ENCODE measurements around the gene RCOR2. TPM values are rescaled to one million over a fixed set of nuclear protein-coding genes. Genes with fewer than 3 reads are reported as not detected.

RCOR2 gene
- total and polyA plus RNA-seq, 2 of the 4 experiments (the other 2 are of a cell fraction): 0.90 to 2.0 TPM

- Histone ChIP-seq H2BK15ac (ENCODE audit: low read depth, low read length) (no peak overlapping the region), H2BK20ac (ENCODE audit: low read depth, low read length) (no peak overlapping the region), H3K79me1 (ENCODE audit: low read depth in 1 of 2, low read length in 2 of 2) (peaks cover 62 to 82% of the 10 kb centered on the region in 2 experiments), H2BK5ac (ENCODE audit: low read depth, low read length, poor library complexity, severe bottlenecking) (no peak overlapping the region), H3K27me3 (ENCODE audit: control insufficient read depth, insufficient read depth, low read length) (no peaks in the 10 kb centered on the region), H3K9me3 (ENCODE audit: control insufficient read depth, insufficient read depth, low read length) (no peaks in the 10 kb centered on the region), H3K36me3 (ENCODE audit: control insufficient read depth, insufficient read depth, low read length) (no peaks in the 10 kb centered on the region), H4K20me1 (ENCODE audit: insufficient read depth, low read length) (peaks cover 80% of the 10 kb centered on the region), H2BK120ac (ENCODE audit: low read depth, low read length) (no peak overlapping the region), H2AFZ (replicated peaks; ENCODE audit: low read length, poor library complexity) (no peak overlapping the region), H4K8ac (ENCODE audit: low read depth in 2 of 2, low read length in 2 of 2) (no peak overlapping the region), H3K4me2 (ENCODE audit: low read depth, low read length) (no peak overlapping the region), H3K9ac (ENCODE audit: low read depth, low read length) (no peak overlapping the region), H3K4me3 (ENCODE audit: insufficient read depth, low read depth, low read length) (no peak overlapping the region), H3K18ac (ENCODE audit: low read depth, low read length) (no peak overlapping the region), H2AK5ac (ENCODE audit: low read depth, low read length) (no peak overlapping the region), H3K23ac (ENCODE audit: low read depth, low read length) (no peak overlapping the region), H3K4ac (ENCODE audit: low read depth, low read length) (no peak overlapping the region), H3K56ac (ENCODE audit: extremely low read depth, insufficient read depth, low read length) (no peak overlapping the region), H3K14ac (replicated peaks; ENCODE audit: low read depth, low read length) (no peak overlapping the region), H4K91ac (ENCODE audit: insufficient read depth, low read depth, low read length) (no peak overlapping the region), H3K27ac (ENCODE audit: insufficient read depth, low read length) (no peak overlapping the region), H3K9me1 (ENCODE audit: insufficient read depth, low read length) (peaks cover 36% of the 10 kb centered on the region), H2AK9ac (replicated peaks; ENCODE audit: low read depth, low read length, poor library complexity) (no peak overlapping the region), H3K4me1 (ENCODE audit: control insufficient read depth, insufficient read depth, low read length) (peaks cover 20% of the 10 kb centered on the region), H4K5ac (ENCODE audit: low read depth, low read length) (no peak overlapping the region)
- in situ Hi-C loops (cut with MboI; ENCODE audit: low sequenced_read_pairs) (no loop called here), dilution Hi-C loops (cut with HindIII; ENCODE audit: low sequenced_read_pairs, unreplicated experiment) (no loop called here), intact Hi-C loops (cut with micrococcal nuclease) (no loop called here)
- TF ChIP-seq RCOR1 (IDR thresholded peaks at IDR 0.05; ENCODE audit: insufficient replicate concordance, low read length) (no peak), ELK1 (IDR thresholded peaks at IDR 0.05; ENCODE audit: borderline replicate concordance, low read depth, low read length) (no peak), MAZ (IDR thresholded peaks at IDR 0.05; ENCODE audit: borderline replicate concordance, low read depth, low read length) (no peak), MAFK (IDR thresholded peaks at IDR 0.05; ENCODE audit: low read depth, low read length) (no peak), CEBPB (IDR thresholded peaks at IDR 0.05; ENCODE audit: low read depth, low read length) (no peak), BHLHE40 (IDR thresholded peaks at IDR 0.05; ENCODE audit: low read depth, low read length) (no peak), POLR2A (IDR thresholded peaks at IDR 0.05; ENCODE audit: low read depth, low read length) (no peak)
- WGBS, 2 experiments (ENCODE audit: extremely low coverage in 2 of 2, insufficient read length in 1 of 2): 100% methylated on average over 2 of the region's 7 CpGs; no CpG with 5 or more reads in 1 of the 2 experiments
- CTCF ChIA-PET: no interaction called here
- DNase-seq: no peak
- POLR2A ChIA-PET (ENCODE audit: unreplicated experiment): no interaction called here
- no TSS peak for BruUV-seq (replicated peaks)
- no peak for ATAC-seq (ENCODE audit: low read depth)
Measured at GRCh38 chr11:63882555-63883242, 34.3 kb downstream of the RCOR2 start.
